GM12878 (cell line): Measurements from ENCODE around the gene ABCB8. TPM values are rescaled to one million over a fixed set of nuclear protein-coding genes. Genes with fewer than 3 reads are reported as not detected.

ENCODE experiments used
- ATAC-seq: fragments of 200-7000 bp; cut with Tn5 transposase; 3 replicates; pipeline ENCODE4 v1.9.1; 2020; ENCODE audit warnings: mild to moderate bottlenecking, moderate library complexity
- BruUV-seq: library from RNA; stranded (reverse); fragments of 400-500 nt; replicated peaks from 2 replicates; lab custom pipeline; 2021; lab: Mats Ljungman, UMichigan
- CTCF ChIA-PET: fragments of 300-600 bp; sonication (Branson Sonifier 250); formaldehyde crosslinking; extraction: SDS; loops from one replicate; lab custom pipeline; 2021; ENCODE audit warnings: inconsistent platforms; lab: Yijun Ruan, JAX
- POLR2A ChIA-PET: fragments of 350-600 bp; formaldehyde crosslinking; extraction: SDS; loops from one replicate; lab custom pipeline; 2021; ENCODE audit warnings: inconsistent platforms; lab: Charles Lee
- RAD21 ChIA-PET: fragments of 300-600 bp; sonication (Branson Sonifier 250); formaldehyde crosslinking; loops from one replicate; lab custom pipeline; 2023; ENCODE audit warnings: antibody characterized with exemption; ENCODE audit not compliant: unreplicated experiment; lab: Charles Lee
- SMC1A ChIA-PET: fragments of 300-600 bp; sonication (Branson Sonifier 250); formaldehyde crosslinking; loops from one replicate; lab custom pipeline; 2023; ENCODE audit not compliant: unreplicated experiment, uncharacterized antibody; lab: Charles Lee
- DNase-seq: peaks from one replicate; pipeline ENCODE4 v3.0.0-alpha.2; 2011; ENCODE audit warnings: low read depth, low spot score
- FAIRE-seq: peaks from 3 replicates; lab custom pipeline; 2011; peaks lifted over from hg19 to GRCh38; lab: Jason Lieb, UNC
- H2AFZ ChIP-seq: 2 replicates; pipeline ENCODE4 v1.6.0; 2011; ENCODE audit warnings: low read depth, low read length, control low read depth; ENCODE audit not compliant: control insufficient read depth
- H3K27ac ChIP-seq: 2 replicates; pipeline ENCODE4 v1.5.1; 2011; ENCODE audit warnings: control low read depth; ENCODE audit not compliant: control insufficient read depth, insufficient read depth
- H3K27me3 ChIP-seq, 2 experiments: replicated peaks in 1 of 2; 2 replicates each; pipeline versions ENCODE4 v1.6.0 to v1.6.1; 2011; ENCODE audit warnings: low read length in 1 of 2; ENCODE audit not compliant: control insufficient read depth in 2 of 2, insufficient read depth in 2 of 2
- H3K36me3 ChIP-seq, 2 experiments: 2 replicates each; pipeline ENCODE4 v1.5.1; 2011; ENCODE audit warnings: low read length in 1 of 2; ENCODE audit not compliant: control insufficient read depth in 2 of 2, insufficient read depth in 2 of 2
- H3K4me1 ChIP-seq: 2 replicates; pipeline ENCODE4 v1.6.1; 2011; ENCODE audit warnings: mild to moderate bottlenecking, low read length, moderate library complexity, mixed read lengths; ENCODE audit not compliant: control insufficient read depth, insufficient read depth
- H3K4me2 ChIP-seq: 2 replicates; pipeline ENCODE4 v1.6.0; 2011; ENCODE audit warnings: control low read depth; ENCODE audit not compliant: control insufficient read depth, insufficient read depth
- H3K4me3 ChIP-seq: fragments of 200-600 bp; sonication (generic); 2 replicates; pipeline ENCODE4 v1.5.1; 2016
- H3K79me2 ChIP-seq: 2 replicates; pipeline ENCODE4 v1.6.0; 2011; ENCODE audit warnings: low read length; ENCODE audit not compliant: control insufficient read depth, insufficient read depth
- H3K9ac ChIP-seq: 2 replicates; pipeline ENCODE4 v1.8.0; 2011; ENCODE audit warnings: low read length, control low read depth, mixed read lengths; ENCODE audit not compliant: control insufficient read depth, insufficient read depth
- H3K9me3 ChIP-seq: replicated peaks from 3 replicates; pipeline ENCODE4 v1.5.1; 2011; ENCODE audit warnings: mild to moderate bottlenecking, low read length; ENCODE audit not compliant: control insufficient read depth, insufficient read depth
- H4K20me1 ChIP-seq: 2 replicates; pipeline ENCODE4 v1.6.0; 2011; ENCODE audit not compliant: control insufficient read depth, insufficient read depth
- CBX5 ChIP-seq: sonication (generic); IDR thresholded peaks from 2 replicates; pipeline ENCODE4 v1.6.1; 2016; ENCODE audit warnings: low read depth, moderate library complexity, mild to moderate bottlenecking, inconsistent platforms
- CEBPB ChIP-seq, 2 experiments: fragments of 150-350 bp in 1 of 2; IDR thresholded peaks; 2 replicates each; pipeline ENCODE4 v1.6.1; 2012 to 2014; ENCODE audit warnings: low read depth in 2 of 2, low read length in 2 of 2, borderline replicate concordance in 1 of 2, inconsistent platforms in 1 of 2
- CHD2 ChIP-seq: IDR thresholded peaks from 2 replicates; pipeline ENCODE4 v1.6.1; 2011; ENCODE audit warnings: low read depth, low read length, improper control_type of control experiment, borderline replicate concordance
- EGR1 ChIP-seq, 2 experiments: IDR thresholded peaks; 1 replicate in 1 of 2; 2 replicates in 1 of 2; pipeline ENCODE4 v1.6.1; 2011 to 2012; ENCODE audit warnings: low read depth in 2 of 2, low read length in 2 of 2, borderline replicate concordance in 1 of 2, mild to moderate bottlenecking in 1 of 2, moderate library complexity in 1 of 2
- MYB ChIP-seq: fragments of 150-350 bp; IDR thresholded peaks from 2 replicates; pipeline ENCODE4 v1.6.1; 2014; ENCODE audit warnings: mild to moderate bottlenecking, low read depth, low read length, borderline replicate concordance
- SIX5 ChIP-seq: IDR thresholded peaks from 2 replicates; pipeline ENCODE4 v1.6.1; 2011; ENCODE audit warnings: mild to moderate bottlenecking, low read depth, low read length, moderate library complexity; ENCODE audit not compliant: severe bottlenecking
- ZNF217 ChIP-seq: fragments of 450-650 bp; IDR thresholded peaks from 2 replicates; pipeline ENCODE4 v1.6.1; 2017; ENCODE audit warnings: antibody characterized with exemption, mild to moderate bottlenecking
- ZNF622 ChIP-seq: fragments of 450-650 bp; IDR thresholded peaks from 2 replicates; pipeline ENCODE4 v1.6.1; 2017; ENCODE audit warnings: mild to moderate bottlenecking, inconsistent platforms
- WGBS: methylation state at CpG from one replicate; pipeline ENCODE4 v1.1.6; 2016; ENCODE audit warnings: low lambda C conversion rate; ENCODE audit not compliant: insufficient replicate concordance, insufficient coverage; ENCODE audit errors: missing lambda C conversion rate; 5-methylcytosine and 5-hydroxymethylcytosine counted together
- in situ Hi-C: fragments of 300-500 bp; cut with MboI; formaldehyde crosslinking; loops from 9 replicates; pipeline ENCODE4 v1.14.3; 2018; ENCODE audit warnings: mixed read lengths
- intact Hi-C: fragments of 100-400 bp; cut with micrococcal nuclease; formaldehyde crosslinking; loops from one replicate; pipeline ENCODE4 v1.14.2; 2022; ENCODE audit not compliant: unreplicated experiment
- polyA plus RNA-seq, 11 experiments: library from polyadenylated mRNA; depleted of rRNA in 4 of 11; unstranded in 6 of 11; stranded (reverse) in 5 of 11; fragments of >200 nt; fragmentation: Nextera tagmentation in 4 of 11; fragmentation: Illumina TruSeq in 1 of 11; extraction: Ambion mirVana in 4 of 11; extraction: Trizol in 1 of 11; gene quantifications; 1 replicate in 1 of 11; 2 replicates in 10 of 11; pipeline versions ENCODE4 v1.2.1 to v1.2.3, GENCODE V29; 2011 to 2016; ENCODE audit warnings: inconsistent platforms in 2 of 11, missing spikeins in 2 of 11, low read depth in 1 of 11
- total RNA-seq, 4 experiments: library from RNA; depleted of rRNA in 3 of 4; stranded (reverse); fragments of >200 nt in 3 of 4; fragmentation: Illumina TruSeq in 1 of 4; extraction: Trizol in 1 of 4; gene quantifications; 2 replicates each; pipeline versions ENCODE4 v1.2.1 to v1.2.3, GENCODE V29; 2013 to 2021

ABCB8 gene
- total and polyA plus RNA-seq, 10 of the 15 experiments (the other 5 are each of a cell fraction or from before 2014, with no cell fraction given) = 0.77 to 34.8 (median 18.9) TPM

DNA sequence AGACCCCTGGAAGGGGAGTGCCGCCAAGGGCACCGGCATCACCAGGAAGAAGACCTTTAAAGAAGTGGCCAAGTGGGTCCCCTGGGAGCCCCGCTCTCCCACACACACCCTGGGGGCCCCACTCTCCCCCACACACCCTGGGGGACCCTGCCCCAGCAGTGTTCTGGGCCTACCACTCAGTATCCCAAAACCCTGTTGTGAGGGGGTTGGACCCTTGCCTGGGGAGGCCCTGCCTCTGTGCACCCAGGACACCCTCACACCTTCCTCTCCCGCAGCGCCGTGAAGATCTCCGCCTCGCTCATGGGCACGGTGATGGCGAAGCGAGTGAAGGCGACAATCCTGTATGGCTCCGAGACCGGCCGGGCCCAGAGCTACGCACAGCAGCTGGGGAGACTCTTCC lies 26.7 kb upstream of the ABCB8 start (continued):
- no peak for TF ChIP-seq MYB
- TF ChIP-seq SIX5 = no peak
- no peak for TF ChIP-seq CHD2
- TF ChIP-seq ZNF622 = no peak
- no peak for TF ChIP-seq EGR1 (IDR thresholded peaks at IDR 0.05; ENCODE audit: borderline replicate concordance in 1 of 2, low read depth in 2 of 2, low read length in 2 of 2)
- TF ChIP-seq CEBPB (IDR thresholded peaks at IDR 0.05; ENCODE audit: borderline replicate concordance in 1 of 2, low read depth in 2 of 2, low read length in 2 of 2) = no peak
- no peak for TF ChIP-seq CBX5
- TF ChIP-seq, all 136 proteins: peak for 0

- intact Hi-C loops = no loop called here
- no peak overlapping the region for H3K27ac ChIP-seq
- H3K9me3 ChIP-seq = no peaks in the 10 kb centered on the region
- H3K27me3 ChIP-seq = no peaks in the 10 kb centered on the region
- H3K4me2 ChIP-seq = no peak overlapping the region
- H3K36me3 ChIP-seq = no peaks in the 10 kb centered on the region
- in situ Hi-C loops = no loop called here
- ChIA-PET POLR2A (no interaction called here), CTCF (interaction anchor here (1.5 kb wide), 1 partner anchor 9 kb away, joined by 4 read pairs; no protein-coding TSS in a partner anchor), SMC1A (no interaction called here), RAD21 (no interaction called here)
- ATAC-seq (no peak), DNase-seq (no peak), FAIRE-seq (no peak)
- H4K20me1 ChIP-seq = no peaks in the 10 kb centered on the region
- TF ChIP-seq ZNF217 = no peak
- no peaks in the 10 kb centered on the region for H3K4me1 ChIP-seq
- H3K79me2 ChIP-seq = no peaks in the 10 kb centered on the region
- no TSS peak for BruUV-seq
- WGBS = 66% methylated on average over 12 of the region's 12 CpGs
- no peak overlapping the region for H3K4me3 ChIP-seq
- no peak overlapping the region for H3K9ac ChIP-seq
- H2AFZ ChIP-seq = no peak overlapping the region
These were observed 24.7 kb upstream of the ABCB8 start for GRCh38 chr7:151003572-151003971.
